ENCODE data around the gene IGF1R.

DNA sequence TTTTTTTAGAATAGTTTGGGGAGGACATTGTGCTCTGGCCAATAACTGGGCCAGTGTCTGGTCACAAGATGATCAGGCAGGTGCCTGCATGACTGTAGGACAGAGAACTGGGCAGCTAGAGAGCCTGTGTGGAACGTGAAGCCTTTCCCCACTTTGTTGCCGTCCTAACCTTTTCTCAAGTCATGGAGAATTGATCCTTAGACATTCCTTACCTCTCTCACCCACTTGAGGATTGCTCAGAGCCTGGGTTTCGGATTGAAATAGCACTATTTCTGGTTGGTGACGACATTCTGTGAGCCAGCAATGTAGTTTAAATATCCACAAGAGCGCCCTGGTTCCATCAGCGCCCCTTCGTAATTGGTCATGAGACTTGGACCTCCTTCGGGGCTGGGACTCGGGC lies 138.4 kb downstream of the IGF1R start:
- no peak for TF ChIP-seq CTCF (IDR thresholded peaks at IDR 0.05)
- TF ChIP-seq EZH2 (IDR thresholded peaks at IDR 0.05), result no peak

Measured in neural progenitor cell (in vitro differentiated cells).